SK-N-MC (cell line): ENCODE measurements around the gene NCF1.
"Not testable (repeated sequence)": the region's sequence is repeated elsewhere in the genome, so short reads cannot be mapped to it uniquely, and the experiment has no call there.

Experiments used
- EZH2 ChIP-seq: fragments of 200-600 bp; sonication (generic); IDR thresholded peaks from one replicate; pipeline ENCODE4 v1.6.1; 2017; ENCODE audit warnings: antibody characterized with exemption
- FOXP2 ChIP-seq: optimal IDR thresholded peaks from 2 replicates; pipeline ENCODE3; 2011; ENCODE audit warnings: mild to moderate bottlenecking, moderate library complexity; ENCODE audit not compliant: insufficient read depth; ENCODE audit errors: extremely low read length, control extremely low read depth
- POLR2AphosphoS5 ChIP-seq: IDR thresholded peaks from 2 replicates; pipeline ENCODE4 v1.6.1; 2012; ENCODE audit warnings: mild to moderate bottlenecking, low read depth, low read length, borderline replicate concordance

DNA sequence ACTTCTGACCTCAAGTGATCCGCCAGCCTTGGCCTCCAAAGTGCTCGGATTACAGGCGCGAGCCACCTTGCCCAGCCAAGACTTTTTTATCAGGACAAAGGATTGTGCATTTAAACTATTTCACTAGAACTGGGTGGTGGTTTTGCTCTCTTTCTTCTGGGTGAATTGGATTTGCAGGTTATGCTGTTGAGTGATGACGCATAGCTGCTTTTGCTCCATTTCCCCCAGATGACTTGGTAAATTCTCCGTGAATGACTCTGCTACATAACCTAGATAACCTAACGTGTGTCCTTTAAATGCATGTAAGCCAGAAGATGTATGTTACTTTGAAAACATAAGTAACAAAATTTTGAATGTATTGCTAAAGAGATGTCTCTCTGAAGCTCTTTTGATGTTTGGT is 15.5 kb upstream of the NCF1 start:
- TF ChIP-seq POLR2AphosphoS5, EZH2, FOXP2: not testable (repeated sequence)
